A549 (cell line): Measurements from ENCODE around the gene GPX4.

Experiments
- CTCF ChIP-seq: fragments of >200 bp; sonication (Bioruptor Twin); formaldehyde crosslinking; IDR thresholded peaks from 3 replicates; pipeline ENCODE4 v1.5.1; 2016
- MAX ChIP-seq: IDR thresholded peaks from 2 replicates; pipeline ENCODE4 v1.6.1; 2012
- NFE2L2 ChIP-seq: fragments of 150-350 bp; conservative IDR thresholded peaks from 2 replicates; pipeline ENCODE4 v1.6.1; 2014; ENCODE audit warnings: low read length
- POLR2A ChIP-seq: IDR thresholded peaks from 2 replicates; pipeline ENCODE4 v1.6.1; 2012; ENCODE audit warnings: mild to moderate bottlenecking, low read length
- RCOR1 ChIP-seq: fragments of 150-350 bp; IDR thresholded peaks from 2 replicates; pipeline ENCODE4 v1.6.1; 2014; ENCODE audit warnings: antibody characterized with exemption, low read length, low read depth
- ZSCAN20 ChIP-seq: fragments of 250-450 bp; sonication (Bioruptor Pico); IDR thresholded peaks from 2 replicates; pipeline ENCODE4 v1.8.0; 2022; ENCODE audit warnings: mild to moderate bottlenecking, moderate library complexity

GRCh38 chr19:1057176-1057855 lies 46.5 kb upstream of the GPX4 start:
- TF ChIP-seq ZSCAN20 (CRISPR knock-in tag), result no peak
- TF ChIP-seq MAX, result no peak
- TF ChIP-seq CTCF, result peak; percentile 52
- TF ChIP-seq RCOR1, result no peak
- no peak for TF ChIP-seq POLR2A
- no peak for TF ChIP-seq NFE2L2
